ENCODE results near the gene SET.
"Not testable (repeated sequence)": the region's sequence is repeated elsewhere in the genome, so short reads cannot be mapped to it uniquely, and the experiment has no call there.

SET gene, protein sequence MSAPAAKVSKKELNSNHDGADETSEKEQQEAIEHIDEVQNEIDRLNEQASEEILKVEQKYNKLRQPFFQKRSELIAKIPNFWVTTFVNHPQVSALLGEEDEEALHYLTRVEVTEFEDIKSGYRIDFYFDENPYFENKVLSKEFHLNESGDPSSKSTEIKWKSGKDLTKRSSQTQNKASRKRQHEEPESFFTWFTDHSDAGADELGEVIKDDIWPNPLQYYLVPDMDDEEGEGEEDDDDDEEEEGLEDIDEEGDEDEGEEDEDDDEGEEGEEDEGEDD

DNA sequence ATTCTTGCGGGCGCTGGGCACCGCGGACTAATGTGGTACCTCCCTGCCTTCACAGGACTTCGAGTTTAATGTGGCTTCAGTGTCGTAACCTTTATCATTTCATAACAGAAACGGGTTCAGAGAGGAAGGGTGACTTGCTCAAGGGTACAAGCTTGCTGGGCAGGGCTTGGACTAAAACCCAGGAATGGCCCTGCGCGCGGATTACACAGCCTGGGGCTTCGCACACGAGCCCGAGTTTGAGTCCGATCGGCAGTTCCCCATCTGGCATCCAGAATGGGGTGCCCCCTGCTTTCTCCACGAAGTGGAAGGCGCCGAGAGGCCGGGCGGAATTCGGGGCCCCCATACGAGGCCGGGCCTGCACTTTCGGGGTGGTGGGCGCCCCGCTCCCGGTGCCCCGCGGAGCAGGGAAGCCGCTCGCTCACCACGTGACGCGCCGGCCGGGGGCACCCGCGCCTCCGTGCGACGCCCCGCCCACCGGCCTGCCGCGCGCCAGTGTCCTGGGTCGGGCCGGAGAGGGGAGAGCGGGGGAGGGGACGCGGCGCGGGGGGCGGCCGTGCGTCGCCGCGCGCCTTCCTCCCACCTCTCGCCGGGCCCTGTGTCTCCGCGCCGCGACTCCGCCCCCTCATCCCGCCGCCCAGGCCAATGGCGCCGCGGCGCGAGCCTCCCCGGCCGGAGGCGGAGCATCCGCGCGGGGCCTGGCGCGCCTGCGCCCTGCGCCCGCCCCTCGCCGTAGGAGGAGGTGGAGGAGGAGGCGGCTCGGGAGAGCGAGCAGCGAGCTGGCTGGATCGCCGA, at the start of gene SET:
Gene SET (plus strand): TSS at position 722 of the 792 bp plus-strand sequence. CDS start 361 bp downstream, outside the sequence.
- peak within 1 kb of the TSS; percentile 95 for H3K4me3 ChIP-seq (ENCODE audit: low read length)
- no peak for TF ChIP-seq ZNF274 (IDR thresholded peaks at IDR 0.05; ENCODE audit: low read depth, low read length)

DNA sequence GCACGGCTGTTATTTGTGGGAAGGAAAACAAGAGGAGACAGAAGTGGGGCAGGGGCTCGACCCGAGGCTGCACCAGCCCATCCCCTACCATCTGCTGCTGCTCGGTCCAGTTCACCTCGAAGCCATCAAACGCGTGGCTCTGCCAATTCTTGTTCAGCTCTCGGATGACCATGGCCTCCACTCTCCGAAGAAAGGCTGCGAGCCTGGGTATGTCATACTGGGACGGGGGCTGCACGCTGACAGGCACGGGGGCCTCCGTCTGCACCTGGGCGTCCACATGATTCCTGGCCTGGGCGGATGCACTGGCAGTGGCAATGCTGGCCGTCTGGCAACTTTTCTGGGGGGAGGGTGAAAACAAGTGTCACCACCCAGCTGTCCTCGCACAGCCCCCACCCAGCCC, 48.4 kb upstream of the SET start:
- no peak for TF ChIP-seq ZNF274 (IDR thresholded peaks at IDR 0.05; ENCODE audit: low read depth, low read length)
- H3K4me3 ChIP-seq (ENCODE audit: low read length): no peak overlapping the region

DNA sequence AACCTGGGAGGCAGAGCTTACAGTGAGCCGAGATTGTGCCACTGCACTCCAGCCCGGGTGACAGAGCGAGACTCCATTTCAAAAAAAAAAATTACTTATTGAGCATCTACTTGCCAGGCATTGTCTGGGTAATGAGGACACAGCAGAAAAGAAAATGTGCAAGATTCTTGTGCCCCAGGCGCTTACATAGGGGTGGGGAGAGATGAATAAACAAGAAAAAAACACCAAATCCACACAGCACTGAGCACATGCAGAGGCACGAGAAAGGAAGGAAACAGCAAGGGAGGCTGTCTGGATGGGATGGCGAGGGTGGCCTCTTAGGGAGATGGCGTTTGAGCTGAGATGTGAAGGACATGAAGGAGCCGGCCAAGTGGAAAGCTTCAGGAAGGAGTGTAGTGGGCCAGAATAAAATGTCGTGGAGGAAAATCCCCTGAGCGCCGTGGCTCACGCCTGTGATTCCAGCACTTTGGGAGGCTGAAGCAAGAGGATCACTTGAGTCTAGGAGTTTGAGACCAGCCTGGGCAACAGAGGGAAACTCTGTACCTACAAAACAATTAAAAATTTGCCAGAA, 46.3 kb upstream of the SET start:
- TF ChIP-seq ZNF274 (IDR thresholded peaks at IDR 0.05; ENCODE audit: low read depth, low read length): no peak
- H3K4me3 ChIP-seq (ENCODE audit: low read length): no peak overlapping the region

DNA sequence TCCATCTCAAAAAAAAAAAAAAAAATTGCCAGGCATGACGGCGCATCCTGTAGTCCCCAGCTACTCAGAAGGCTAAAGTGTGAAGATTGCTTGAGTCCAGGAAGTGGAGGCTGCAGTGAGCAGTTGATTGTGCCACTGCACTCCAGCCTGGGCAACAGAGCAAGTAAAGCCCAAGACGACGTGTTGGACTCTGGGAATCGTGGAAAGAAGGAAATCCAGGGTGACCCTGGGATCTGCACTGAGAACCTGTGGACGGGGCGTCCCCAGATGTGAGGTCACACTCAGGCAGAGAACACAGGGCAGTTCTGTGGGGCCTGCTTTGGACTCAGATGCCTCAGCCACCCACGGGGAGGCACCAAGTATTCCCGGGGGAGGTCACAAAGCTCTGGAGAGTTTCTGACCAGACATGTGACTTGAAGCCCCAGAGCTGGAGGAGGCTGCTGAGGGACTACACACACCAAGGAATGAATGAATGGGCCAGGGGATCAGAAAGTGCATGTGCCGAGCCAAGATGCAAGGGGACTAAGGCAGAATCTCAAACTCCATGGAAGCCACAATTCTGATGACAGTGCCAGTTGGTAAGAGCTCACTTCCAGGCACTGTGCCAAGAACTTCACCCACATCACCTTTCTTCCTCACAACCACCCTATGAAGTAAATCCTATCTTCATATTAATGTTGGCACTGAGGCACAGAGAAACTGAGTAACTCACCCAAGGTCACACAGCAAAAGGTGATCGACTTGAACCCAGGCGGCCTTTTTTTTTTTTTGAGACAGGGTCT, 45.3 kb upstream of the SET start:
- TF ChIP-seq ZNF274 (IDR thresholded peaks at IDR 0.05; ENCODE audit: low read depth, low read length): no peak
- no peak overlapping the region for H3K4me3 ChIP-seq (ENCODE audit: low read length)

DNA sequence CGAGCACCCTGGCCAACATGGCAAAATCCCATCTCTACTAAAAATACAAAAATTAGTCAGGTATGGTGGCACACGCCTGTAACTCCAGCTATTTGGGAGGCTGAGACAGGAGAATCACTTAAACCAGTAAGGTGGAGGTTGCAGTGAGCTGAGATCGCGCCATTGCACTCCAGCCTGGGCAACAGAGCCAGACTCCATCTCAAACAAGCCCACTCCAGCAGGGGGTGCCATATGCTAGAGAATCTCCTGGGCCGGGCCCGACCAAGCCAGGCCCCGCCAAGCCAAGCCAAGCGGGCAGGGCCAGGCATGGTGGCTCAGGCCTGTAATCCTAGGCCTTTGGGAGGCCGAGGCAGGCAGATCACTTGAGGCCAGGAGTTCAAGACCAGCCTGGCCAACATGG, 40.8 kb upstream of the SET start:
- not testable (repeated sequence) for H3K4me3 ChIP-seq (ENCODE audit: low read length)

DNA sequence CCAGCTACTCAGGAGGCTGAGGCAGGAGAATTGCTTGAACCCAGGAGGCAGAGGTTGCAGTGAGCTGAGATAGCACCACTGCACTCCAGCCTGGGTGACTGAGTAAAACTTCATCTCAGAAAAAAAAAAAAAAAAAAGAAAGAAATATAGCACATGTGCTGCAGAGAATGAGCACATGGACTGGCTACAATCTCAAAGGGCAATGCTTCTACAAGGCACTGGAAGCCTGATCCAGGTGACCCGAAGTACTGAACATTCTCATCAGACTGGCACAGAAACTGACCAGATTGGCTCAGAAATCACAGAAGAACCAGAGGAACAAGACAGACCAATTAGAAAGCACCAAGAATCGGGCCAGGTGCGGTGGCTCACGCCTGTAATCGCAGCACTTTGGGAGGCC, 37.2 kb upstream of the SET start:
- H3K4me3 ChIP-seq (ENCODE audit: low read length): no peak overlapping the region
- no peak for TF ChIP-seq ZNF274 (IDR thresholded peaks at IDR 0.05; ENCODE audit: low read depth, low read length)

DNA sequence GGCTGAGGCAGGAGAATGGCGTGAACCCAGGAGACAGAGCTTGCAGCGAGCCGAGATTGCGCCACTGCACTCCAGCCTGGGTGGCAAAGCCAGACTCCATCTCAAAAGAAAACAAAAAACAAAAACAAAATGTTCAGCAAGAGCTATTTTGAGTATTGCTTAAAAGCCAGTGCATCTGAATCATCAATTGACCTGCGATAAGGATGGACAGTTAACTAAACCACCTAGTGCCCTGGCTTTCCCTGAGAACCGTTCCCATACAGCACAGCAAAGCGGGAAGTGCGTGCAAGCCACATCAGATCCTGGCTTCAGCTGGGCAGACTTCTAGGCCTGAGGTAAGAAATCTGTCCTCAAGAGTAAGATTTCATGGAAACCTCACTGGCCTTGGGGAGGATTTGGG, 35.1 kb upstream of the SET start:
- TF ChIP-seq ZNF274 (IDR thresholded peaks at IDR 0.05; ENCODE audit: low read depth, low read length): no peak
- no peak overlapping the region for H3K4me3 ChIP-seq (ENCODE audit: low read length)

DNA sequence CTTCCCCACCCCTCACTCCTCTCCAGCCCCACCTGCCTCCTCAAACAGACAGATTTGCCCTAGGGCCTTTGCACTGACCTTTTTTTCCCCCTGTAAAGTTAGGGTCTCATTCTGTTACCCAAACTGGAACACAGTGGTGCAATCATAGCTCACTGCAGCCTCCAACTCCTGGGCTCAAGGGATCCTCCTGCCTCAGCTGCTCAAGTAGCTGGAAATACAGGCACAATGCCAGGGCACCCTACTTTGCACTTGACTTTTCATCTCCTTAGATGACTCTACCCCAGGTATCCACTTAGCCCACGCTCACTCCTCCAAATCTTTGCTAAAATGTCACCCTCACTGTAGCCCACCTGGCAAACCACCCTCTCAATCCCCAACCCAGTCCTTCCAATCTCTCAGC, 34.5 kb upstream of the SET start:
- H3K4me3 ChIP-seq (ENCODE audit: low read length): no peak overlapping the region
- no peak for TF ChIP-seq ZNF274 (IDR thresholded peaks at IDR 0.05; ENCODE audit: low read depth, low read length)

DNA sequence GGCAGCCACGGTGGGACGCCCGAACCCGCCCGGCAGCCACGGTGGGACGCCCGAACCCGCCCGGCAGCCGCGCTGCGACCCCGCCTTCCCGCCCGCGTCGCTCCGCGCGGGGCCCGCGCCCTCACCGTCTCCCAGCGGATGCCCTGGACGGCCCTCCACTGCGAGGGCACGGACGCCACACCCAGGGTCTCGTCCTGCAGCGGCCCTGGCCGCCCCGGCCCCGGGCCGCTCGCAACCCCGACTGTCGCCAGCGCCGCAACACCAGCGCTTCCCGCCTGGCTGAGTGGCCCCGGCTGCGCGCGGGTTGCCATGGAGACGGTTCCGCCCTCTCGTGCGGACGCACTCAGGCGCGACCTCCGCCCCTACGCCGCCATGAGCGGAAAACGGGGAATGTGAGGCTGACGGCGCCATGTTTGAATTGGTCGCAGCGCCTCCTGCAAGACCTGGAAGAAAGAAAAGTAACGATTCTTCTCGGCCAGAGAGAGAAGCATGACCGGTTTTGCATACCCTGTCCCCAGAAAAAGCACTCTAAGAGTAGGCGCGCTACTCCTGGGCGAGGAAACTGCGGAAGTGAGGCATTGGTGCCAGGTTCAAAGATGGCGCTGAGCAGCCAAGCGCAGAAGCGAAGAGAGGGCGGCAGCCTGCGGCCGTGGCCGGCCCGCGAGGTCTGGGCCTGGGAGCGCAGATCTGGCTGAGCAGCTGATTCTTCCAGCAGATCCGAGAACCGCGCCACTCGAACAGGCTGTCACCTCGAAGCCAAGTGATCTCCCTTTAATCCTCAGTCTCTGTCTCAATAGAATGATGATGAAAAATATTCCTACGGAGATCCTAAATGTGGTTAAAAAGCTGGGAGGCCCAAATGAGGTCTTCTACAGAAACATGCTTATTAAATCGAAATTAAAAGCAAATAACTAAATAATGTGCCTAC, 32.3 kb upstream of the SET start, which contains the start of gene DYNC2I2:
Gene DYNC2I2 (minus strand): TSS at position 432 of the 928 bp plus-strand sequence. CDS start 121 bp downstream, at position 311.
- peak within 1 kb of the TSS; percentile 73 for H3K4me3 ChIP-seq (ENCODE audit: low read length)
- TF ChIP-seq ZNF274 (IDR thresholded peaks at IDR 0.05; ENCODE audit: low read depth, low read length): no peak

DNA sequence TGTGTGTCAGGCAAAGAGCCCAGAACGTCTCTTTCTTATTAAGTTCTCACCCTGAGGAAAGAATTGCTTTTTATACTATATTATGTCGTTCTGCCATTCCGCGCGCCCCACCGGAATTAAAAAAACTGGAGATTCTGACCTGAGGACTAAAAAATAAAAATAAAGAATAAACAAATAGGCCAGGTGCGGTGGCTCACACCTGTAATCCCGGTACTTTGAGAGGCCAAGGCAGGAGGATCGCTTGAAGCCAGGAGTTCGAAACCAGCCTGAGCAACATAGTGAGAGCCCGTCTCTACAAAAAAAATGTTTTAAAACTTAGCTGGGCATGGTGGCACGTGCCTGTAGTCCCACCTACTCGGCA, 31.7 kb upstream of the SET start:
- H3K4me3 ChIP-seq (ENCODE audit: low read length): no peak overlapping the region
- TF ChIP-seq ZNF274 (IDR thresholded peaks at IDR 0.05; ENCODE audit: low read depth, low read length): no peak

DNA sequence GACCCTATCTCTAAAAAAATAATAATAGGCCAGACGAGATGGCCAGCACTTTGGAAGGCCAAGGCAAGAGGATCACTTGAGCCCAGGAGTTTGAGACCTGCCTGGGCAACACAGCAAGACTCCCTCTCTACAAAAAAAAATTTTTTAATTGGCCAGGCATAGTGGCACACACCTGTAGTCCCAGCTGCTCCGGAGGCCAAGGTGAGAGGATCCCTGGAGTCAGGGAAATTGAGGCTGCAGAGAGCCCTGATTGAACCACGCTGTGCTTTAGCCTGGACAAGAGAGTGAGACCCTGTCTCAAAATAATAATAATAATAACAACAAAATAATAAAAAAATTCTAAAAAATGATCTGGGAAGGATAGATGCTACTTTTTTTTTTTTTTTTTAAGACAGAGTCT, 31.2 kb upstream of the SET start:
- no peak overlapping the region for H3K4me3 ChIP-seq (ENCODE audit: low read length)
- TF ChIP-seq ZNF274 (IDR thresholded peaks at IDR 0.05; ENCODE audit: low read depth, low read length): no peak

DNA sequence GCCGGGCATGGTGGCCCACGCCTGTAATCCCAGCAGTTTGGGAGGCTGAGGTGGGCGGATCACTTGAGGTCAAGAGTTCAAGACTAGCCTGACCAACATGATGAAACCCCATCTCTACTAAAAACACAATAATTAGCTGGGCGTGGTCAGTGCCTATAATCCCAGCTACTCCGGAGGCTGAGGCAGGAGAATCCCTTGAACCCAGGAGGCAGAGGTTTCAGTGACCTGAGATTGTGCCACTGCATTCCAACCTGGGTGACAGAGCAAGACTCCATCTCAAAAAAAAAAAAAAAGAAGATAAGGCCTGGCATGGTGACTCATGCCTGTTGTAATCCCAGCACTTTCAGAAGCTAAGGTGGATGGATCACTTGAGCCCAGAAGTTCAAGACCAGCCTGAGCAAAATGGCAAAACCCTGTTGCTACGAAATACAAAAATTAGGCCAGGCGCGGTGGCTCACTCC, 22.5 kb upstream of the SET start:
- not testable (repeated sequence) for H3K4me3 ChIP-seq (ENCODE audit: low read length)

DNA sequence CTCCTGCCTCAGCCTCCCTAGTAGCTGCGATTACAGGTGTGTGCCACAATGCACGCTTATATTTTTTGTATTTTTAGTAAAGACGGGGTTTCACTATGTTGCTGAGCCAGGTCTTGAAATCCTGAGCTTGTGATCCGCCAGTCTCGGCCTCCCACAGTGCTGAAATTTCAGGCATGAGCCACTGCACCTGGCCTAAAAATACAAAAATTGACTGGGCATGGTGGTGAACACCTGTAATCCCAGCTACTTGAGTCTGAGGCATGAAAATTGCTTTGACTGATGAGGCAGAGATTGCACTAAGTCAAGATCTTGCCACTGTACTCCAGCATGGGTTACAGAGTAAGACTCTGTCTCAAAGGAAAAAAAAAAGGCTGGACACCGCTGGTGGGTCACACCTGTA, 19.2 kb upstream of the SET start:
- TF ChIP-seq ZNF274 (IDR thresholded peaks at IDR 0.05; ENCODE audit: low read depth, low read length): no peak
- no peak overlapping the region for H3K4me3 ChIP-seq (ENCODE audit: low read length)

Data from GM08714 (cell line).